Panc1 (cell line): ENCODE measurements around the gene RBP2.

Experiments
- POLR2AphosphoS5 ChIP-seq: IDR thresholded peaks from 2 replicates; pipeline ENCODE4 v1.6.1; 2012; ENCODE audit warnings: mild to moderate bottlenecking, low read depth, low read length, moderate library complexity
- TF ChIP-seq, protein P1 (sequence below): fragments of 450-650 bp; IDR thresholded peaks from 2 replicates; pipeline ENCODE4 v1.5.1; 2017; ENCODE audit warnings: mild to moderate bottlenecking
- TF ChIP-seq, protein P2 (sequence below), 2 experiments: IDR thresholded peaks; 2 replicates each; pipeline ENCODE4 v1.6.1; 2011 to 2012; ENCODE audit warnings: low read depth in 2 of 2, control low read depth in 1 of 2, low read length in 1 of 2, mild to moderate bottlenecking in 1 of 2, moderate library complexity in 1 of 2; ENCODE audit not compliant: insufficient read depth in 1 of 2

DNA sequence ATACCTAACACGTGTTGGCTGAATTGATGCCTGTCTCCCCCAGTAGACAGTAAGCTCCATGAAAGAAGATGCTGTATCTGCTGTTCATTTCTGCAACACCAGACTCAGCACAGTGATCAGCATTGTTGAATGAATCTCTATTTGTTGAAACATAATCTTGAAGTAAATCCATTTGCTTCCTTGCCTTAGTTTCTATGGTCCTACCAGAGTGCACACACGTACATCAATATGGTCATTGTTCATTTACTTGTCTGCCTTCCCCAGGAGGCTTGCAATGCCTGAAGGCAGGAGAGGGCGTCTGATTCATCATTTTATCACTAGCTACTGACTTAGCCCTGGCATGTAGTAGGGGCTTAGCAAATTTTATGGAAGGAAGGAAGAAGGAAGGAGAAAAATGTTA, 19.2 kb downstream of the RBP2 start:
- TF ChIP-seq, protein P1, sequence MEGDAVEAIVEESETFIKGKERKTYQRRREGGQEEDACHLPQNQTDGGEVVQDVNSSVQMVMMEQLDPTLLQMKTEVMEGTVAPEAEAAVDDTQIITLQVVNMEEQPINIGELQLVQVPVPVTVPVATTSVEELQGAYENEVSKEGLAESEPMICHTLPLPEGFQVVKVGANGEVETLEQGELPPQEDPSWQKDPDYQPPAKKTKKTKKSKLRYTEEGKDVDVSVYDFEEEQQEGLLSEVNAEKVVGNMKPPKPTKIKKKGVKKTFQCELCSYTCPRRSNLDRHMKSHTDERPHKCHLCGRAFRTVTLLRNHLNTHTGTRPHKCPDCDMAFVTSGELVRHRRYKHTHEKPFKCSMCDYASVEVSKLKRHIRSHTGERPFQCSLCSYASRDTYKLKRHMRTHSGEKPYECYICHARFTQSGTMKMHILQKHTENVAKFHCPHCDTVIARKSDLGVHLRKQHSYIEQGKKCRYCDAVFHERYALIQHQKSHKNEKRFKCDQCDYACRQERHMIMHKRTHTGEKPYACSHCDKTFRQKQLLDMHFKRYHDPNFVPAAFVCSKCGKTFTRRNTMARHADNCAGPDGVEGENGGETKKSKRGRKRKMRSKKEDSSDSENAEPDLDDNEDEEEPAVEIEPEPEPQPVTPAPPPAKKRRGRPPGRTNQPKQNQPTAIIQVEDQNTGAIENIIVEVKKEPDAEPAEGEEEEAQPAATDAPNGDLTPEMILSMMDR: no peak
- TF ChIP-seq, protein P2, sequence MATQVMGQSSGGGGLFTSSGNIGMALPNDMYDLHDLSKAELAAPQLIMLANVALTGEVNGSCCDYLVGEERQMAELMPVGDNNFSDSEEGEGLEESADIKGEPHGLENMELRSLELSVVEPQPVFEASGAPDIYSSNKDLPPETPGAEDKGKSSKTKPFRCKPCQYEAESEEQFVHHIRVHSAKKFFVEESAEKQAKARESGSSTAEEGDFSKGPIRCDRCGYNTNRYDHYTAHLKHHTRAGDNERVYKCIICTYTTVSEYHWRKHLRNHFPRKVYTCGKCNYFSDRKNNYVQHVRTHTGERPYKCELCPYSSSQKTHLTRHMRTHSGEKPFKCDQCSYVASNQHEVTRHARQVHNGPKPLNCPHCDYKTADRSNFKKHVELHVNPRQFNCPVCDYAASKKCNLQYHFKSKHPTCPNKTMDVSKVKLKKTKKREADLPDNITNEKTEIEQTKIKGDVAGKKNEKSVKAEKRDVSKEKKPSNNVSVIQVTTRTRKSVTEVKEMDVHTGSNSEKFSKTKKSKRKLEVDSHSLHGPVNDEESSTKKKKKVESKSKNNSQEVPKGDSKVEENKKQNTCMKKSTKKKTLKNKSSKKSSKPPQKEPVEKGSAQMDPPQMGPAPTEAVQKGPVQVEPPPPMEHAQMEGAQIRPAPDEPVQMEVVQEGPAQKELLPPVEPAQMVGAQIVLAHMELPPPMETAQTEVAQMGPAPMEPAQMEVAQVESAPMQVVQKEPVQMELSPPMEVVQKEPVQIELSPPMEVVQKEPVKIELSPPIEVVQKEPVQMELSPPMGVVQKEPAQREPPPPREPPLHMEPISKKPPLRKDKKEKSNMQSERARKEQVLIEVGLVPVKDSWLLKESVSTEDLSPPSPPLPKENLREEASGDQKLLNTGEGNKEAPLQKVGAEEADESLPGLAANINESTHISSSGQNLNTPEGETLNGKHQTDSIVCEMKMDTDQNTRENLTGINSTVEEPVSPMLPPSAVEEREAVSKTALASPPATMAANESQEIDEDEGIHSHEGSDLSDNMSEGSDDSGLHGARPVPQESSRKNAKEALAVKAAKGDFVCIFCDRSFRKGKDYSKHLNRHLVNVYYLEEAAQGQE (IDR thresholded peaks at IDR 0.05; ENCODE audit: insufficient read depth in 1 of 2, low read depth in 2 of 2, low read length in 1 of 2): no peak
- TF ChIP-seq POLR2AphosphoS5: no peak
